Measurements from ENCODE around the gene PNKD. TPM values are rescaled to one million over a fixed set of nuclear protein-coding genes. Genes with fewer than 3 reads are reported as not detected.

Gene PNKD
- total and polyA plus RNA-seq, 2 of the 8 experiments (the other 6 are each of a cell fraction or from before 2014, with no cell fraction given) = 43.9 to 65.4 TPM

GRCh38 chr2:218306184-218306920, 36.0 kb downstream of the PNKD start:
- H3K18ac ChIP-seq (ENCODE audit: extremely low read depth, low read length) = no peak overlapping the region
- H3K4me3 ChIP-seq (ENCODE audit: extremely low read depth in 1 of 4, insufficient read depth in 2 of 4, low read depth in 3 of 4, low read length in 4 of 4) = no peak overlapping the region
- no peak overlapping the region for H2BK5ac ChIP-seq (ENCODE audit: low read depth, low read length)
- H3K23me2 ChIP-seq (ENCODE audit: low read depth, low read length) = no peaks in the 10 kb centered on the region
- H3K36me3 ChIP-seq (ENCODE audit: control insufficient read depth in 2 of 4, insufficient read depth in 4 of 4, low read length in 3 of 4) = no peaks in the 10 kb centered on the region
- no peak overlapping the region for H2AFZ ChIP-seq (ENCODE audit: low read length)
- H3K23ac ChIP-seq (ENCODE audit: insufficient read length) = no peak overlapping the region
- no peak overlapping the region for H4K91ac ChIP-seq (replicated peaks; ENCODE audit: insufficient read length, low read length)
- H3K9me3 ChIP-seq (ENCODE audit: insufficient read depth in 2 of 2, low read depth in 1 of 2, low read length in 1 of 2) = no peaks in the 10 kb centered on the region
- no peaks in the 10 kb centered on the region for H3K79me1 ChIP-seq (ENCODE audit: low read depth, low read length)
- no peak overlapping the region for H2BK12ac ChIP-seq (ENCODE audit: low read depth, low read length)
- DNase-seq (ENCODE audit: low read depth in 1 of 2, low spot score in 2 of 2) = no peak
- H2BK15ac ChIP-seq (ENCODE audit: low read length) = no peak overlapping the region; the same call in 1 of the 2 replicates
- FAIRE-seq = no peak
- H4K5ac ChIP-seq (ENCODE audit: insufficient read length, low read depth, low read length) = no peak overlapping the region
- H4K8ac ChIP-seq (ENCODE audit: extremely low read depth, insufficient read depth, low read length) = no peak overlapping the region
- ChIA-PET POLR2A (ENCODE audit: partially characterized antibody) (interaction anchor here (0.8 kb wide), 1 partner anchor 26 kb away, joined by 3 read pairs; no protein-coding TSS in a partner anchor), CTCF (ENCODE audit: partially characterized antibody) (interaction anchor here (0.7 to 7.6 kb wide), 7 partner anchors 9 to 88 kb away, joined by 3 to 96 read pairs (median 4); partner anchors contain the start of genes CATIP and TMBIM1)
- 88% methylated on average over 9 of the region's 9 CpGs; no CpG with 5 or more reads in 1 of the 2 experiments for WGBS, 2 experiments (ENCODE audit: extremely low coverage in 1 of 2, insufficient coverage in 1 of 2, insufficient read length in 1 of 2, insufficient replicate concordance in 2 of 2, low coverage in 1 of 2, low lambda C conversion rate in 2 of 2, missing lambda C conversion rate in 1 of 2)
- H3K27me3 ChIP-seq (replicated peaks in 1 of 4; ENCODE audit: control insufficient read depth in 3 of 4, extremely low read depth in 1 of 4, insufficient read depth in 3 of 4, low read length in 3 of 4) = no peaks in the 10 kb centered on the region
- H2AK5ac ChIP-seq (ENCODE audit: low read depth, low read length) = no peak overlapping the region
- no peak overlapping the region; the same call in 1 of the 2 replicates for H2BK20ac ChIP-seq (ENCODE audit: low read length)
- H3K9ac ChIP-seq (replicated peaks in 1 of 4; ENCODE audit: extremely low read depth in 1 of 4, low read depth in 3 of 4, low read length in 3 of 4) = no peak overlapping the region
- H3K79me2 ChIP-seq (ENCODE audit: control insufficient read depth in 1 of 2, insufficient read depth in 2 of 2, low read length in 2 of 2) = no peaks in the 10 kb centered on the region
- no peak overlapping the region for H3K14ac ChIP-seq (ENCODE audit: insufficient read length)
- no peak overlapping the region for H3K4me2 ChIP-seq (ENCODE audit: insufficient read depth in 1 of 2, low read depth in 2 of 2, low read length in 2 of 2)
- H2BK120ac ChIP-seq (replicated peaks; ENCODE audit: low read depth, low read length) = no peak overlapping the region
- H3K56ac ChIP-seq (replicated peaks; ENCODE audit: insufficient read length, low read depth, low read length) = no peak overlapping the region
- no peaks in the 10 kb centered on the region for H3K4me1 ChIP-seq (replicated peaks in 1 of 4; ENCODE audit: control insufficient read depth in 3 of 4, insufficient read depth in 4 of 4, low read length in 3 of 4)
- H3K4ac ChIP-seq (replicated peaks; ENCODE audit: insufficient read length, low read depth, low read length) = no peak overlapping the region
- H4K20me1 ChIP-seq (replicated peaks in 1 of 2; ENCODE audit: control insufficient read depth in 1 of 2, insufficient read depth in 2 of 2, low read length in 2 of 2) = no peaks in the 10 kb centered on the region
- no peak overlapping the region for H3K27ac ChIP-seq (ENCODE audit: low read depth, low read length)
- no peak for TF ChIP-seq NANOG (IDR thresholded peaks at IDR 0.05; ENCODE audit: insufficient read depth, low read depth, low read length, poor library complexity, severe bottlenecking)
- no peak for TF ChIP-seq KDM4A (IDR thresholded peaks at IDR 0.05; ENCODE audit: low read depth, low read length, severe bottlenecking)
- TF ChIP-seq KDM1A (IDR thresholded peaks at IDR 0.05; ENCODE audit: borderline replicate concordance, low read length) = no peak
- no peak for TF ChIP-seq JUN (IDR thresholded peaks at IDR 0.05; ENCODE audit: low read depth, low read length)
- no peak for TF ChIP-seq E2F6 (IDR thresholded peaks at IDR 0.05)
- no peak for TF ChIP-seq ATF2 (IDR thresholded peaks at IDR 0.05; ENCODE audit: low read length)
- TF ChIP-seq SRF (IDR thresholded peaks at IDR 0.05; ENCODE audit: low read depth, low read length) = no peak
